NCI-H2081 (cell line): Measurements from ENCODE around the gene ATCAY.

Experiments
- DNase-seq, 2 experiments: peaks; one replicate each; lab custom pipeline; 2025; lab: John Stamatoyannopoulos, UW

Gene ATCAY

DNA sequence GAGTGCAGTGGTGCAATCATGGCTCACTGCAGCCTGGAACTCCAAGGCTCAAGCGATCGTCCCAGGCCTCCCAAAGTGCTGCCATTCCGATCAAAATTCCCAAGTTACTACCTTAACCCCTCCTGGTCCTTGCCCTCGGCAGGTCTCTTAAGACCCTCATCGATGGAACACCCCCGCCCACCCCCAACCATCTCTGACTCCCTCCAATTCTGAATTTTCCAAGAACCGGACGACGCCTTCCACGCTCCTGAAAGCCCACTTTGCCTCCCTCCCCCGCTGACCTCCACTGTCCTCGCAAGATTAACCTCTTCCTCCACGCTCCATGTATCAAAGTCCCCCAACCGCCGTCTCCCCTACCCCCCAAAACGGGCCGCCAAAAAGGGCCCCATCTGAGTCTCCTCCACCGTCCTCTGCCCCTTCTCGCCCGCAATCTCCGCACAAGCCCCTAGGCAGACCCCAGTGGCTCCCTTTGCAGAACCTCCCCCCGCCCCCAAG, 89.9 kb downstream of the ATCAY start:
- DNase-seq: no peak

GRCh38 chr19:3970808-3971598, 90.5 kb downstream of the ATCAY start, which contains the start of gene DAPK3:
Gene DAPK3 (minus strand): TSS chr19:3971099. CDS start chr19:3969735, 1,364 bp downstream.
- peak; percentile 97 to 98 for DNase-seq

- DNase-seq: no peak
Measured at GRCh38 chr19:3975144-3975543, 94.7 kb downstream of the ATCAY start.

- DNase-seq: no peak
Measured at GRCh38 chr19:3975637-3976087, 95.2 kb downstream of the ATCAY start.

DNA sequence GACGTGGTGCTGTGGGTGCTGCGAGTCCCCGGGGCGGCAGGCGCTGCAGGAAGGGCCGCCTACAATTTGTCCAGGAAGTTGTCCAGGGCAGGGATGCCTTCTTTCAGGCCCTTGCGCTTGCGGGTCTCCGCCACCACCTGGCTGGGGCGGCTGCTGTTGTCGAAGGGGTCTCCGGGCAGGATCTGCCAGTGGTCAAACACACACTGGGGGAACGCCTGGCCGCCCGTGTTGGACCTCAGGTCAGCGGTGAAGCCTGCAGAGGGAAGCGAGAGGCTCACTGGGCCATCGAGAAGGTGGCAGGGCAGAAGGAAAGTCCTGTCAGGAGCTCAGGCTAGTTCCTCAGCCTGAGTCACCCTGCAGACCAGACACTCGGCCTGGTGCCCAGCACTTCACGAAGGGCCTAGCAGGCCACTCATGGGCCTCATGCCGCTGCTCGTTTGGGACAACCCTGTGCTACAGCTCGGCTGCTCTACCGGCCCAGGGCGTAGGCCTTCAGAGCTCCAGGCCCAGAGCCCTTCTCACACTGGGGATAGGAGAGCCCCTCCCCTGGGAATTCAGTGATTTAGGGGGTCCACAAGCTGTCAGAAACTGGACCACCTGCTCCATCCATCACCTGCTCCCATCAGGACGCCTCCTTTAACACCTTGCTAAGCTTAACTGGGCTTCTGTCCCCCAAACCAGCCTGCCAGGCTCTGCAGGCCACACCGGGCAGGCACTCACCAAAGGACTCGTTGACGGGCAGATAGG, 96.2 kb downstream of the ATCAY start:
- no peak for DNase-seq
